Astrocyte (in vitro differentiated cells and primary cell): ENCODE data around the gene GTPBP6. TPM values are rescaled to one million over a fixed set of nuclear protein-coding genes. Genes with fewer than 3 reads are reported as not detected.

ENCODE experiments used
- DNase-seq: peaks from one replicate; pipeline ENCODE4 v3.0.0-alpha.2; 2010; ENCODE audit warnings: low read depth
- FAIRE-seq: peaks from 2 replicates; lab custom pipeline; 2011; peaks lifted over from hg19 to GRCh38; lab: Jason Lieb, UNC
- H2AFZ ChIP-seq: 2 replicates; pipeline ENCODE4 v1.6.0; 2012; ENCODE audit warnings: low read depth, low read length, inconsistent platforms
- H3K27ac ChIP-seq: 2 replicates; pipeline ENCODE4 v1.5.1; 2011; ENCODE audit warnings: low read depth, low read length, inconsistent platforms
- H3K27me3 ChIP-seq: 2 replicates; pipeline ENCODE4 v1.6.0; 2011; ENCODE audit warnings: low read length, inconsistent platforms; ENCODE audit not compliant: insufficient read depth
- H3K36me3 ChIP-seq: 2 replicates; pipeline ENCODE4 v1.5.1; 2011; ENCODE audit warnings: low read length, inconsistent platforms; ENCODE audit not compliant: insufficient read depth
- H3K4me1 ChIP-seq: 2 replicates; pipeline ENCODE4 v1.5.1; 2011; ENCODE audit warnings: low read length, inconsistent platforms; ENCODE audit not compliant: insufficient read depth
- H3K4me2 ChIP-seq: 2 replicates; pipeline ENCODE4 v1.6.0; 2012; ENCODE audit warnings: low read length, inconsistent platforms
- H3K4me3 ChIP-seq: 2 replicates; pipeline ENCODE4 v1.5.1; 2011; ENCODE audit warnings: low read depth, mild to moderate bottlenecking, low read length, inconsistent platforms; ENCODE audit not compliant: insufficient read depth
- H3K79me2 ChIP-seq: 2 replicates; pipeline ENCODE4 v1.6.0; 2012; ENCODE audit warnings: mild to moderate bottlenecking, low read length, inconsistent platforms; ENCODE audit not compliant: insufficient read depth
- H3K9ac ChIP-seq: 2 replicates; pipeline ENCODE4 v1.6.0; 2012; ENCODE audit warnings: mild to moderate bottlenecking, low read length, inconsistent platforms
- H3K9me3 ChIP-seq: 2 replicates; pipeline ENCODE4 v1.5.1; 2012; ENCODE audit warnings: low read depth, mild to moderate bottlenecking, low read length, inconsistent platforms; ENCODE audit not compliant: insufficient read depth
- H4K20me1 ChIP-seq: 2 replicates; pipeline ENCODE4 v1.6.0; 2012; ENCODE audit warnings: low read length, inconsistent platforms; ENCODE audit not compliant: insufficient read depth
- H3K27ac Mint-ChIP-seq: one replicate; pipeline ENCODE4 v1.8.0; 2021; ENCODE audit warnings: mild to moderate bottlenecking, mixed read lengths; ENCODE audit not compliant: unreplicated experiment
- H3K27me3 Mint-ChIP-seq: one replicate; pipeline ENCODE4 v1.8.0; 2021; ENCODE audit warnings: low read depth, mixed read lengths; ENCODE audit not compliant: unreplicated experiment
- H3K36me3 Mint-ChIP-seq: one replicate; pipeline ENCODE4 v1.8.0; 2021; ENCODE audit warnings: low read depth, mixed read lengths; ENCODE audit not compliant: unreplicated experiment
- H3K4me1 Mint-ChIP-seq: one replicate; pipeline ENCODE4 v1.8.0; 2021; ENCODE audit warnings: low read depth, mixed read lengths; ENCODE audit not compliant: unreplicated experiment
- H3K4me3 Mint-ChIP-seq: one replicate; pipeline ENCODE4 v1.8.0; 2021; ENCODE audit warnings: mild to moderate bottlenecking, moderate library complexity, mixed read lengths; ENCODE audit not compliant: unreplicated experiment
- H3K9me3 Mint-ChIP-seq: one replicate; pipeline ENCODE4 v1.8.0; 2021; ENCODE audit warnings: mild to moderate bottlenecking, mixed read lengths; ENCODE audit not compliant: unreplicated experiment
- EZH2 ChIP-seq: IDR thresholded peaks from 2 replicates; pipeline ENCODE4 v1.6.1; 2012; ENCODE audit warnings: mild to moderate bottlenecking, low read length, inconsistent platforms; ENCODE audit not compliant: insufficient read depth
- total RNA-seq: library from RNA; stranded (reverse); gene quantifications from 2 replicates; pipeline ENCODE4 v1.2.1, GENCODE V29; 2021
- TF ChIP-seq, protein P1 (sequence below): IDR thresholded peaks from 2 replicates; pipeline ENCODE4 v1.5.1; 2011; ENCODE audit warnings: low read depth, mild to moderate bottlenecking, inconsistent platforms, low read length, moderate library complexity; ENCODE audit not compliant: insufficient read depth

GTPBP6 gene
- total RNA-seq, 1 donor from 2014 or later = 30.5 TPM

DNA sequence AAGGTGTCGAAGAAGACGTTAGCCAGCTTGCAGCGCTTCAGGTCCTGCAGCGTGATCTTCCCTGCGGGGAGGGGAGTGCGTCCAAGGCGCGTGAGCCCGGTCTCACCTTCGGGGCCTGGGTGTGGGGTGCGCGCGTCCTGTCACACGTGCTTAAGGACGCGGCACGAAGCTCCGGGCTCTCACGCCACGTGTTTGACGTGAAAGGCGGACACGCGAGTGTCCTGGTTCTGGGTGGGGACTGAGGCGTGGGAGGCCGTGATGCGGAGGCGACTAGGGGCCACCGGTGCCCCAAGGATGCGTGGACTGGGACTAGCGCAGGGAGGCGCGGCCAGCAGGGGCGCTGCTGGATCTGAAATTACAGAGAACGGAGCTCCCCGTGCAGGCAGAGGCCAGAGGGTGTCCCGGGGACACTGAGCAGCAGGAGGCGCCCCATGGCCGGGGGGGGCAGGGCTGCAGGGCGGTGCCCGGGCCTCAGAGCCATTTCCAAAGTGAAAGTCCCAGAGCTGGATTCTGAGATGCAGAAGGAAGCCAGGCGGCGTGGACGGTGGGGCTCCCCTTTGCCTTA, 20.3 kb upstream of the GTPBP6 start:
- no peaks in the 10 kb centered on the region for H3K4me1 ChIP-seq
- no peak for FAIRE-seq
- no peaks in the 10 kb centered on the region for H3K9me3 ChIP-seq
- H3K79me2 ChIP-seq = no peaks in the 10 kb centered on the region
- TF ChIP-seq EZH2 = no peak
- TF ChIP-seq, protein P1, sequence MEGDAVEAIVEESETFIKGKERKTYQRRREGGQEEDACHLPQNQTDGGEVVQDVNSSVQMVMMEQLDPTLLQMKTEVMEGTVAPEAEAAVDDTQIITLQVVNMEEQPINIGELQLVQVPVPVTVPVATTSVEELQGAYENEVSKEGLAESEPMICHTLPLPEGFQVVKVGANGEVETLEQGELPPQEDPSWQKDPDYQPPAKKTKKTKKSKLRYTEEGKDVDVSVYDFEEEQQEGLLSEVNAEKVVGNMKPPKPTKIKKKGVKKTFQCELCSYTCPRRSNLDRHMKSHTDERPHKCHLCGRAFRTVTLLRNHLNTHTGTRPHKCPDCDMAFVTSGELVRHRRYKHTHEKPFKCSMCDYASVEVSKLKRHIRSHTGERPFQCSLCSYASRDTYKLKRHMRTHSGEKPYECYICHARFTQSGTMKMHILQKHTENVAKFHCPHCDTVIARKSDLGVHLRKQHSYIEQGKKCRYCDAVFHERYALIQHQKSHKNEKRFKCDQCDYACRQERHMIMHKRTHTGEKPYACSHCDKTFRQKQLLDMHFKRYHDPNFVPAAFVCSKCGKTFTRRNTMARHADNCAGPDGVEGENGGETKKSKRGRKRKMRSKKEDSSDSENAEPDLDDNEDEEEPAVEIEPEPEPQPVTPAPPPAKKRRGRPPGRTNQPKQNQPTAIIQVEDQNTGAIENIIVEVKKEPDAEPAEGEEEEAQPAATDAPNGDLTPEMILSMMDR = no peak
- no peaks in the 10 kb centered on the region for H3K27me3 ChIP-seq
- no peak overlapping the region for H3K27ac ChIP-seq
- H3K4me3 ChIP-seq = no peak overlapping the region
- peaks cover 18% of the 10 kb centered on the region for H3K9me3 Mint-ChIP-seq
- no peaks in the 10 kb centered on the region for H4K20me1 ChIP-seq
- H3K27ac Mint-ChIP-seq = no peak overlapping the region
- no peaks in the 10 kb centered on the region for H3K4me1 Mint-ChIP-seq
- H3K4me3 Mint-ChIP-seq = no peak overlapping the region
- DNase-seq = no peak
- H3K36me3 ChIP-seq = no peaks in the 10 kb centered on the region
- no peaks in the 10 kb centered on the region for H3K27me3 Mint-ChIP-seq
- H3K9ac ChIP-seq = no peak overlapping the region
- H3K36me3 Mint-ChIP-seq = peaks cover 22% of the 10 kb centered on the region
- no peak overlapping the region for H3K4me2 ChIP-seq
- H2AFZ ChIP-seq = no peak overlapping the region

DNA sequence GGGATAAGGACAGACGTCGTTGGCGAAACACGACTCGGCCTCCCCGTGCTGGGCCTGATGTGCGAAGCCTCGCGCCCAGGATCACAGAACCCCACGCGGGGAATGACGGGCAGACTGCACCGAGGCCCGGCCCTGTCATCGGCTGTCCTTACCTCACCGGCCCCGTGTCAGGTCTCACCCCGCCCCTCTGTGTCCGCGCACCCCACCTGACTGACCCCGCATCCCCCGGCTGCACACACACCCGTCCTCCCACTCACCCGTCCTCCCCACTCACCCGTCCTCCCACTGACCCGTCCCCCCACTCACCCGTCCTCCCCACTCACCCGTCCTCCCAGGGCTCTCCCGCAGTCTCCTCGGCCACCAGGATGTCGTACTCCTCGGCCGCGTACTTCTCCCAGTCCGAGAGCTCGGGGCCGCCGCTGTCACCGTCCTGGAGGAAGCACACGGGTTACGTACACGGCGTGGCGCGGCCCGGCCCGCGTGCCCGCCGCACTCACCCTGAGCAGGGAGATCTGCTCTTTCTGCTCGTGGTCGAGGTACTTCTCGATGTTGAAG, 19.8 kb upstream of the GTPBP6 start:
- Histone ChIP-seq H3K9ac (no peak overlapping the region), H3K36me3 (no peaks in the 10 kb centered on the region), H3K79me2 (no peaks in the 10 kb centered on the region), H3K9me3 (no peaks in the 10 kb centered on the region), H4K20me1 (no peaks in the 10 kb centered on the region), H3K4me3 (no peak overlapping the region), H3K4me1 (no peaks in the 10 kb centered on the region), H3K27me3 (no peaks in the 10 kb centered on the region), H3K4me2 (no peak overlapping the region), H3K27ac (no peak overlapping the region), H2AFZ (no peak overlapping the region)
- Mint-ChIP-seq H3K4me3 (no peak overlapping the region), H3K27me3 (no peaks in the 10 kb centered on the region), H3K9me3 (peaks cover 18% of the 10 kb centered on the region), H3K27ac (no peak overlapping the region), H3K4me1 (no peaks in the 10 kb centered on the region), H3K36me3 (peaks cover 22% of the 10 kb centered on the region)
- FAIRE-seq (no peak), DNase-seq (no peak)
- TF ChIP-seq, protein P1 = no peak
- no peak for TF ChIP-seq EZH2

DNA sequence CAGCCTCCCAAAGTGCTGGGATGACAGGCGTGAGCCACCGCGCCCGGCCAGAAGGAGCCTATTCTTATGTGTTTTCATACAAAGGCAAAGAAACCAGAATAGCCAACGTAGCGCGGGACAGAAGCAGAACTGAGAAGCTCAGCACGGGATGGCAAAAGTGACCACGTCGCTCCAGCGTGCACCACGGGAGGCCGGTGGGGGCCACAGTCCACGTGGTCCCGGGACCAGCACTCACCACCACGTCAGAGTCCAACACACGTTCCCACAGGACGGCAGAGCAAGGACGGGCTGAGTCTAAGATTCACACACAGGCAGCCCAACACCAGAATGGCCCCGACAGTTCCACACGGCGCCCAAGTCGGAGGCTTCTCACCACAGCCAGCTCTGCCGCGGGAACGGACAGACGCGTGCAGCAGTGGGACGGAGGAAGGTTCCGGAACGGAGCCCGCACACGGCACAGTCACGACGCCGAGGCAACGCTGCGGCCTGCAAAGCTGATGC, 18.8 kb upstream of the GTPBP6 start:
- no peaks in the 10 kb centered on the region for H3K27me3 ChIP-seq
- Mint-ChIP-seq H3K9me3 (peaks cover 18% of the 10 kb centered on the region), H3K4me1 (no peaks in the 10 kb centered on the region), H3K36me3 (peaks cover 22% of the 10 kb centered on the region), H3K27ac (no peak overlapping the region), H3K4me3 (no peak overlapping the region), H3K27me3 (no peaks in the 10 kb centered on the region)
- H3K9me3 ChIP-seq = no peaks in the 10 kb centered on the region
- H3K4me1 ChIP-seq = no peaks in the 10 kb centered on the region
- H3K79me2 ChIP-seq = no peaks in the 10 kb centered on the region
- H4K20me1 ChIP-seq = no peaks in the 10 kb centered on the region
- no peak overlapping the region for H3K4me2 ChIP-seq
- H3K4me3 ChIP-seq = no peak overlapping the region
- no peaks in the 10 kb centered on the region for H3K36me3 ChIP-seq
- no peak overlapping the region for H3K9ac ChIP-seq
- H2AFZ ChIP-seq = no peak overlapping the region
- FAIRE-seq = no peak
- no peak for DNase-seq
- no peak for TF ChIP-seq EZH2
- TF ChIP-seq, protein P1 = no peak
- H3K27ac ChIP-seq = no peak overlapping the region
